K562 (cell line): Measurements from ENCODE around the gene LRRK1. TPM values are rescaled to one million over a fixed set of nuclear protein-coding genes. Genes with fewer than 3 reads are reported as not detected.

Source experiments
- ATAC-seq: fragments of 200-7000 bp; cut with Tn5 transposase; 3 replicates; pipeline ENCODE4 v1.9.1; 2020; ENCODE audit warnings: moderate library complexity
- BruUV-seq: library from RNA; stranded (reverse); fragments of 400-500 nt; replicated peaks from 2 replicates; lab custom pipeline; 2021; lab: Mats Ljungman, UMichigan
- CTCF ChIA-PET: fragments of 300-600 bp; formaldehyde crosslinking; extraction: SDS; loops from one replicate; lab custom pipeline; 2021; ENCODE audit warnings: low intra/inter-chr PET ratio; lab: Yijun Ruan, JAX
- POLR2A ChIA-PET: fragments of 300-600, 350-650 bp; sonication (Branson Sonifier 250); formaldehyde crosslinking; extraction: SDS; loops from one replicate; lab custom pipeline; 2021; ENCODE audit warnings: antibody characterized with exemption, inconsistent platforms; lab: Yijun Ruan, JAX
- DNase-seq, 4 experiments: peaks; one replicate each; pipeline versions ENCODE4 v3.0.0 to v3.0.0-alpha.2; 2011 to 2018; ENCODE audit warnings: low spot score in 3 of 4, mixed read lengths in 3 of 4; ENCODE audit errors: extremely low read depth in 1 of 4
- FAIRE-seq: peaks from 2 replicates; lab custom pipeline; 2011; peaks lifted over from hg19 to GRCh38; lab: Jason Lieb, UNC
- H2AFZ ChIP-seq: 2 replicates; pipeline ENCODE4 v1.6.0; 2011; ENCODE audit warnings: low read depth, low read length, control low read depth, inconsistent platforms
- H3K27ac ChIP-seq: fragments of 200-600 bp; 3 replicates; pipeline ENCODE4 v1.8.0; 2011; ENCODE audit warnings: low read depth, mild to moderate bottlenecking, control low read depth, inconsistent platforms, low read length, moderate library complexity, mixed read lengths; ENCODE audit errors: extremely low read depth
- H3K27me3 ChIP-seq, 2 experiments: fragments of 300-600 bp in 1 of 2; 2 replicates in 1 of 2; 3 replicates in 1 of 2; pipeline versions ENCODE4 v1.6.0 to v1.8.0; 2011; ENCODE audit warnings: inconsistent platforms in 2 of 2, low read length in 2 of 2, mild to moderate bottlenecking in 1 of 2, mixed read lengths in 1 of 2, moderate library complexity in 1 of 2; ENCODE audit not compliant: control insufficient read depth in 2 of 2, insufficient read depth in 2 of 2
- H3K36me3 ChIP-seq: fragments of 300-600 bp; 3 replicates; pipeline ENCODE4 v1.8.0; 2011; ENCODE audit warnings: mild to moderate bottlenecking, low read length, inconsistent platforms; ENCODE audit not compliant: control insufficient read depth, insufficient read depth
- H3K4me1 ChIP-seq, 2 experiments: fragments of 200-600 bp in 1 of 2; replicated peaks in 1 of 2; 2 replicates in 1 of 2; 3 replicates in 1 of 2; pipeline versions ENCODE4 v1.5.1 to v1.8.0; 2011; ENCODE audit warnings: inconsistent platforms in 2 of 2, low read length in 2 of 2, mild to moderate bottlenecking in 1 of 2, mixed read lengths in 1 of 2, moderate library complexity in 1 of 2; ENCODE audit not compliant: control insufficient read depth in 2 of 2, insufficient read depth in 2 of 2
- H3K4me2 ChIP-seq: 2 replicates; pipeline ENCODE4 v1.6.1; 2011; ENCODE audit warnings: low read length, control low read depth, inconsistent platforms, mixed read lengths; ENCODE audit not compliant: insufficient read depth
- H3K4me3 ChIP-seq: fragments of 200-600 bp; sonication (generic), shearing (Covaris generic); 2 replicates; pipeline ENCODE4 v1.5.1; 2016; ENCODE audit warnings: control low read depth, inconsistent platforms
- H3K79me2 ChIP-seq: fragments of 200-600 bp; 3 replicates; pipeline ENCODE4 v1.8.0; 2011; ENCODE audit warnings: low read length, inconsistent platforms; ENCODE audit not compliant: control insufficient read depth, insufficient read depth
- H3K9ac ChIP-seq, 2 experiments: 2 replicates each; pipeline versions ENCODE4 v1.6.0 to v1.6.1; 2011; ENCODE audit warnings: low read depth in 2 of 2, low read length in 2 of 2, control low read depth in 1 of 2, inconsistent platforms in 1 of 2, mild to moderate bottlenecking in 1 of 2, mixed read lengths in 1 of 2; ENCODE audit not compliant: insufficient read depth in 1 of 2
- H3K9me1 ChIP-seq: one replicate; pipeline ENCODE4 v1.6.0; 2011; ENCODE audit warnings: inconsistent platforms, mild to moderate bottlenecking, low read length, moderate library complexity; ENCODE audit not compliant: control insufficient read depth, insufficient read depth
- H3K9me3 ChIP-seq: replicated peaks from 2 replicates; pipeline ENCODE4 v1.5.1; 2011; ENCODE audit warnings: low read depth, low read length, inconsistent platforms; ENCODE audit not compliant: control insufficient read depth, insufficient read depth
- H4K20me1 ChIP-seq: replicated peaks from 2 replicates; pipeline ENCODE4 v1.6.1; 2011; ENCODE audit warnings: low read length, inconsistent platforms, mixed read lengths; ENCODE audit not compliant: control insufficient read depth, insufficient read depth
- POLR3A ChIP-seq: IDR thresholded peaks from 2 replicates; pipeline ENCODE4 v1.6.1; 2011; ENCODE audit warnings: borderline replicate concordance, mild to moderate bottlenecking, moderate library complexity; ENCODE audit not compliant: insufficient read length, insufficient read depth; ENCODE audit errors: extremely low read depth
- SAP30 ChIP-seq: fragments of 200-600 bp; sonication (generic); IDR thresholded peaks from 2 replicates; pipeline ENCODE4 v1.6.1; 2012; ENCODE audit warnings: borderline replicate concordance, low read depth, mild to moderate bottlenecking, moderate library complexity, low read length, control low read depth, inconsistent platforms; ENCODE audit not compliant: insufficient read depth, poor library complexity, severe bottlenecking
- SIRT6 ChIP-seq: IDR thresholded peaks from one replicate; pipeline ENCODE4 v1.6.1; 2012; ENCODE audit warnings: low read depth, mild to moderate bottlenecking, control low read depth, inconsistent platforms, low read length, moderate library complexity
- WGBS: fragments of 100-300 bp; shearing (Covaris generic); methylation state at CpG from one replicate; pipeline ENCODE4 v1.1.6; 2016; ENCODE audit warnings: low coverage, mixed read lengths; ENCODE audit not compliant: insufficient coverage; ENCODE audit errors: missing lambda C conversion rate; 5-methylcytosine and 5-hydroxymethylcytosine counted together
- in situ Hi-C: fragments of 300-500 bp; cut with MboI; formaldehyde crosslinking; loops from 4 replicates; pipeline ENCODE4 v1.15.0; 2018; ENCODE audit warnings: inconsistent platforms, mixed read lengths
- intact Hi-C: fragments of 100-400 bp; cut with micrococcal nuclease; formaldehyde crosslinking; loops from 2 replicates; pipeline ENCODE4 v1.14.2; 2022
- polyA plus RNA-seq, 8 experiments: library from polyadenylated mRNA; depleted of rRNA in 4 of 8; stranded (reverse) in 5 of 8; unstranded in 3 of 8; fragments of >200 nt; fragmentation: Nextera tagmentation in 2 of 8; fragmentation: Illumina TruSeq in 1 of 8; extraction: Ambion mirVana in 2 of 8; extraction: Trizol in 1 of 8; gene quantifications; 2 replicates each; pipeline versions ENCODE4 v1.2.1 to v1.2.3, GENCODE V29; 2011 to 2014; ENCODE audit warnings: inconsistent platforms in 1 of 8, missing spikeins in 1 of 8
- total RNA-seq, 7 experiments: library from RNA; depleted of rRNA in 6 of 7; stranded (reverse); fragments of >200 nt in 6 of 7; fragmentation: Illumina TruSeq in 2 of 7; extraction: Trizol in 2 of 7; gene quantifications; 2 replicates each; pipeline versions ENCODE4 v1.2.1 to v1.2.3, GENCODE V29; 2011 to 2021; ENCODE audit warnings: low replicate concordance in 1 of 7

The LRRK1 gene
- total and polyA plus RNA-seq, 9 of the 15 experiments (the other 6 are each of a cell fraction or from before 2014, with no cell fraction given) = 0.01 to 1.5 (median 0.11) TPM

- Histone ChIP-seq H2AFZ (no peak overlapping the region), H3K27ac (no peak overlapping the region), H3K79me2 (no peaks in the 10 kb centered on the region), H3K9me3 (no peaks in the 10 kb centered on the region), H3K4me1 (no peaks in the 10 kb centered on the region; a peak in 1 of 5 replicates), H3K36me3 (no peaks in the 10 kb centered on the region), H3K9ac (no peak overlapping the region), H3K4me2 (no peak overlapping the region), H4K20me1 (no peaks in the 10 kb centered on the region; the same call in 1 of the 2 replicates), H3K4me3 (no peak overlapping the region), H3K27me3 (peaks cover 5 to 25% of the 10 kb centered on the region in 2 experiments; a peak in 4 of 5 replicates), H3K9me1 (no peaks in the 10 kb centered on the region)
- intact Hi-C loops = no loop called here
- CTCF ChIA-PET = no interaction called here
- DNase-seq = no peak
- in situ Hi-C loops = no loop called here
- no TSS peak for BruUV-seq
- 3% methylated on average over 17 of the region's 17 CpGs for WGBS
- FAIRE-seq = no peak
- ATAC-seq = no peak
- TF ChIP-seq SAP30 (no peak), SIRT6 (no peak), POLR3A (no peak)
- POLR2A ChIA-PET = interaction anchor here (1.1 to 1.8 kb wide), 2 partner anchors 13 to 273 kb away, joined by 3 to 7 read pairs; no protein-coding TSS in a partner anchor
Measured at GRCh38 chr15:100994597-100995446, 75.7 kb downstream of the LRRK1 start.
